ENCODE measurements around the gene BANK1.

Gene BANK1

DNA sequence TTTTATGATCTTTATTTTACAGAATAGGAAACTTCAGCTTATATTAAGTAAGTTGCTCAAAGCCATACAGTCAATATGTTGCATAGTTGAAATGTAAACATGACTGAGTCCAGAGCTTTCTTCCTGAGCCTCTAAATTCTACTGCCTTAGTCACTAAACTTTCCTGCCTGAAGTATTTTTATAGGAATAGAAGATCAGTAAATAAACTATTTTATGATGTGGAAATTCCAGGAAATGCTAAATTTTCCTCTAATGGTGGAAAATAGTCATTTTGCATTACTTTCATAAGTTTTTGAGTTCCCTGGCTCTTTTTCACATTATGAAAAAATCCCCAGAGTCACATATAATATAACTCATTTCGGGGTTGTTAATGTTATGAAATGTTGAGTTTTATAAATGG is 182.8 kb downstream of the BANK1 start:
- ATAC-seq: no peak

GRCh38 chr4:101977076-101977475 is 186.5 kb downstream of the BANK1 start:
- ATAC-seq: peak; percentile 100
- TF ChIP-seq RARB (CRISPR knock-in tag; IDR thresholded peaks at IDR 0.05) (no peak), ISL1 (CRISPR knock-in tag; IDR thresholded peaks at IDR 0.05) (peak; percentile 77), PPARA (CRISPR knock-in tag; IDR thresholded peaks at IDR 0.05; ENCODE audit: borderline replicate concordance) (no peak), ZNF70 (CRISPR knock-in tag; IDR thresholded peaks at IDR 0.05) (peak; percentile 71), OSR1 (CRISPR knock-in tag; IDR thresholded peaks at IDR 0.05) (no peak), CSDC2 (CRISPR knock-in tag; IDR thresholded peaks at IDR 0.05) (peak; percentile 36; the same call in 1 of the 2 replicates), ZFP30 (CRISPR knock-in tag; IDR thresholded peaks at IDR 0.05) (no peak), ZFP3 (CRISPR knock-in tag; IDR thresholded peaks at IDR 0.05) (0 out of 2 replicates have a peak, but pooled peaks have one; percentile 64), ESRRG (CRISPR knock-in tag; IDR thresholded peaks at IDR 0.05) (no peak)

More for the DNA sequence above, 182.8 kb downstream of the BANK1 start:
- TF ChIP-seq CSRNP3 (CRISPR knock-in tag; IDR thresholded peaks at IDR 0.05): no peak

GRCh38 chr4:101981756-101982155 is 191.2 kb downstream of the BANK1 start:
- TF ChIP-seq OSR1 (CRISPR knock-in tag; IDR thresholded peaks at IDR 0.05) (no peak), GLIS3 (CRISPR knock-in tag; IDR thresholded peaks at IDR 0.05) (no peak), ARNTL (CRISPR knock-in tag; IDR thresholded peaks at IDR 0.05; ENCODE audit: borderline replicate concordance, low read depth) (no peak)
- TF ChIP-seq, protein P1, sequence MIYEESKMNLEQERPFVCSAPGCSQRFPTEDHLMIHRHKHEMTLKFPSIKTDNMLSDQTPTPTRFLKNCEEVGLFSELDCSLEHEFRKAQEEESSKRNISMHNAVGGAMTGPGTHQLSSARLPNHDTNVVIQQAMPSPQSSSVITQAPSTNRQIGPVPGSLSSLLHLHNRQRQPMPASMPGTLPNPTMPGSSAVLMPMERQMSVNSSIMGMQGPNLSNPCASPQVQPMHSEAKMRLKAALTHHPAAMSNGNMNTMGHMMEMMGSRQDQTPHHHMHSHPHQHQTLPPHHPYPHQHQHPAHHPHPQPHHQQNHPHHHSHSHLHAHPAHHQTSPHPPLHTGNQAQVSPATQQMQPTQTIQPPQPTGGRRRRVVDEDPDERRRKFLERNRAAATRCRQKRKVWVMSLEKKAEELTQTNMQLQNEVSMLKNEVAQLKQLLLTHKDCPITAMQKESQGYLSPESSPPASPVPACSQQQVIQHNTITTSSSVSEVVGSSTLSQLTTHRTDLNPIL (CRISPR knock-in tag; IDR thresholded peaks at IDR 0.05; ENCODE audit: low read depth): no peak
- no peak for ATAC-seq

GRCh38 chr4:101983835-101984234 is 193.3 kb downstream of the BANK1 start:
- ATAC-seq: no peak
- TF ChIP-seq GLIS3 (CRISPR knock-in tag; IDR thresholded peaks at IDR 0.05) (no peak), TCF4 (CRISPR knock-in tag; IDR thresholded peaks at IDR 0.05; ENCODE audit: borderline replicate concordance) (no peak), ISL1 (CRISPR knock-in tag; IDR thresholded peaks at IDR 0.05) (peak; percentile 69)
- TF ChIP-seq, protein P1 (CRISPR knock-in tag; IDR thresholded peaks at IDR 0.05; ENCODE audit: low read depth): no peak

- TF ChIP-seq TOX (CRISPR knock-in tag; IDR thresholded peaks at IDR 0.05; ENCODE audit: borderline replicate concordance) (no peak), CSDC2 (CRISPR knock-in tag; IDR thresholded peaks at IDR 0.05) (no peak), ZNF8 (CRISPR knock-in tag; IDR thresholded peaks at IDR 0.05) (no peak), ZFP3 (CRISPR knock-in tag; IDR thresholded peaks at IDR 0.05) (no peak), RARB (CRISPR knock-in tag; IDR thresholded peaks at IDR 0.05) (no peak), GLIS3 (CRISPR knock-in tag; IDR thresholded peaks at IDR 0.05) (no peak), TCF4 (CRISPR knock-in tag; IDR thresholded peaks at IDR 0.05; ENCODE audit: borderline replicate concordance) (no peak), PPARA (CRISPR knock-in tag; IDR thresholded peaks at IDR 0.05; ENCODE audit: borderline replicate concordance) (no peak), ZFP30 (CRISPR knock-in tag; IDR thresholded peaks at IDR 0.05) (no peak), ISL1 (CRISPR knock-in tag; IDR thresholded peaks at IDR 0.05) (no peak), ESRRG (CRISPR knock-in tag; IDR thresholded peaks at IDR 0.05) (no peak)
- ATAC-seq: no peak
Measured at GRCh38 chr4:101987623-101988243, 197.2 kb downstream of the BANK1 start.

DNA sequence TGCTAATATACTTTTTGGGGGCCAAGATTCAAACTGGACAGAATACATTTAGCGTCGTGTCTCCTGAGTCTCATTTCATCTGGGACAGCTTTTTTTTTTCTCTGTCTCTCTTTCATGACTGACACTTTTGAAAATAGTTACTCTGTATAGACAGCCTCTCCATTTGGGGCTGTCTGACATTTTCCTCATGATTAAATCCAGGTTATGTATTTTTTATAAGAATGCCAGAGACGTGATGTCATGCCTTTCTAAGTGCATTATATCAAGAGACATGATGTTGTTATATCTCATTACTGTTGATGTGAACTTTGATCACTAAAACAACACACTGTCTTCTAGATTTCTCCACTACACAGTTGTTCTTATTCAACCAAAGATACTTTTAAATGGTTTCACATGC is 199.0 kb downstream of the BANK1 start:
- TF ChIP-seq, protein P2, sequence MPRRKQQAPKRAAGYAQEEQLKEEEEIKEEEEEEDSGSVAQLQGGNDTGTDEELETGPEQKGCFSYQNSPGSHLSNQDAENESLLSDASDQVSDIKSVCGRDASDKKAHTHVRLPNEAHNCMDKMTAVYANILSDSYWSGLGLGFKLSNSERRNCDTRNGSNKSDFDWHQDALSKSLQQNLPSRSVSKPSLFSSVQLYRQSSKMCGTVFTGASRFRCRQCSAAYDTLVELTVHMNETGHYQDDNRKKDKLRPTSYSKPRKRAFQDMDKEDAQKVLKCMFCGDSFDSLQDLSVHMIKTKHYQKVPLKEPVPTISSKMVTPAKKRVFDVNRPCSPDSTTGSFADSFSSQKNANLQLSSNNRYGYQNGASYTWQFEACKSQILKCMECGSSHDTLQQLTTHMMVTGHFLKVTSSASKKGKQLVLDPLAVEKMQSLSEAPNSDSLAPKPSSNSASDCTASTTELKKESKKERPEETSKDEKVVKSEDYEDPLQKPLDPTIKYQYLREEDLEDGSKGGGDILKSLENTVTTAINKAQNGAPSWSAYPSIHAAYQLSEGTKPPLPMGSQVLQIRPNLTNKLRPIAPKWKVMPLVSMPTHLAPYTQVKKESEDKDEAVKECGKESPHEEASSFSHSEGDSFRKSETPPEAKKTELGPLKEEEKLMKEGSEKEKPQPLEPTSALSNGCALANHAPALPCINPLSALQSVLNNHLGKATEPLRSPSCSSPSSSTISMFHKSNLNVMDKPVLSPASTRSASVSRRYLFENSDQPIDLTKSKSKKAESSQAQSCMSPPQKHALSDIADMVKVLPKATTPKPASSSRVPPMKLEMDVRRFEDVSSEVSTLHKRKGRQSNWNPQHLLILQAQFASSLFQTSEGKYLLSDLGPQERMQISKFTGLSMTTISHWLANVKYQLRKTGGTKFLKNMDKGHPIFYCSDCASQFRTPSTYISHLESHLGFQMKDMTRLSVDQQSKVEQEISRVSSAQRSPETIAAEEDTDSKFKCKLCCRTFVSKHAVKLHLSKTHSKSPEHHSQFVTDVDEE (CRISPR knock-in tag; IDR thresholded peaks at IDR 0.05): no peak
- no peak for TF ChIP-seq ZNF8 (CRISPR knock-in tag; IDR thresholded peaks at IDR 0.05)
- TF ChIP-seq SNAI2 (CRISPR knock-in tag; IDR thresholded peaks at IDR 0.05): peak; percentile 37; the same call in 1 of the 2 replicates
- TF ChIP-seq, protein P1 (CRISPR knock-in tag; IDR thresholded peaks at IDR 0.05; ENCODE audit: low read depth): peak; percentile 96
- TF ChIP-seq TCF4 (CRISPR knock-in tag; IDR thresholded peaks at IDR 0.05; ENCODE audit: borderline replicate concordance): no peak
- no peak for TF ChIP-seq ZC3H10 (CRISPR knock-in tag; IDR thresholded peaks at IDR 0.05)
- no peak for TF ChIP-seq ARNTL (CRISPR knock-in tag; IDR thresholded peaks at IDR 0.05; ENCODE audit: borderline replicate concordance, low read depth)
- TF ChIP-seq ISL1 (CRISPR knock-in tag; IDR thresholded peaks at IDR 0.05): peak; percentile 85
- no peak for ATAC-seq
